NCI-H510A treated with DMSO at 0.1 percent for 48 hours (cell line): ENCODE measurements around the gene JAK3.

Source experiments
- DNase-seq: peaks from one replicate; lab custom pipeline; 2025; lab: John Stamatoyannopoulos, UW

Gene JAK3

GRCh38 chr19:17840019-17840418, 7.8 kb downstream of the JAK3 start:
- no peak for DNase-seq

GRCh38 chr19:17837972-17838371, 9.8 kb downstream of the JAK3 start:
- no peak for DNase-seq

GRCh38 chr19:17836530-17836929, 11.3 kb downstream of the JAK3 start:
- DNase-seq = no peak

GRCh38 chr19:17835182-17836006, 12.4 kb downstream of the JAK3 start:
- DNase-seq = peak; percentile 2

- DNase-seq = no peak
Observed at GRCh38 chr19:17834350-17835181, 13.2 kb downstream of the JAK3 start.

GRCh38 chr19:17832443-17833208, 15.2 kb downstream of the JAK3 start:
- no peak for DNase-seq

GRCh38 chr19:17831419-17831888, 16.3 kb downstream of the JAK3 start:
- DNase-seq = no peak

- no peak for DNase-seq
Observed at GRCh38 chr19:17830567-17831418, 17.0 kb downstream of the JAK3 start.

GRCh38 chr19:17829855-17830566, 17.8 kb downstream of the JAK3 start:
- DNase-seq = peak; percentile 8

GRCh38 chr19:17826508-17827056, 21.2 kb downstream of the JAK3 start:
- DNase-seq = no peak

GRCh38 chr19:17824339-17824738, 23.4 kb downstream of the JAK3 start:
- no peak for DNase-seq

- DNase-seq = no peak
Observed at GRCh38 chr19:17821190-17821589, 26.6 kb downstream of the JAK3 start, which contains the start of gene INSL3. Gene INSL3, minus strand, starts transcription at chr19:17821519. Its CDS starts 13 bp downstream, at chr19:17821506.

- DNase-seq = no peak
Observed at GRCh38 chr19:17817668-17818363, 30.0 kb downstream of the JAK3 start.

GRCh38 chr19:17812099-17812498, 35.7 kb downstream of the JAK3 start:
- no peak for DNase-seq

- DNase-seq = no peak
Observed at GRCh38 chr19:17811681-17812080, 36.1 kb downstream of the JAK3 start.

GRCh38 chr19:17811103-17811502, 36.7 kb downstream of the JAK3 start:
- no peak for DNase-seq

GRCh38 chr19:17807731-17808316, 40.0 kb downstream of the JAK3 start:
- no peak for DNase-seq

- DNase-seq = no peak
Observed at GRCh38 chr19:17806945-17807344, 40.8 kb downstream of the JAK3 start.

- no peak for DNase-seq
Observed at GRCh38 chr19:17805427-17805826, 42.4 kb downstream of the JAK3 start.
